ENCODE measurements around the gene SLCO2A1.

Gene SLCO2A1

GRCh38 chr3:134066651-134067530, 37.2 kb upstream of the SLCO2A1 start:
- H3K4me1 ChIP-seq (ENCODE audit: control extremely low read depth in 1 of 4, control insufficient read depth in 4 of 4, insufficient read depth in 4 of 4, low read length in 3 of 4): no peaks in the 10 kb centered on the region
- H3K27me3 ChIP-seq (replicated peaks in 2 of 5; ENCODE audit: control insufficient read depth in 4 of 5, insufficient read depth in 5 of 5, low read length in 4 of 5): no peaks in the 10 kb centered on the region
- DNase-seq: no peak
- ChIA-PET POLR2A (no interaction called here), CTCF (interaction anchor here (1.1 kb wide), 1 partner anchor 9 kb away, joined by 3 read pairs; no protein-coding TSS in a partner anchor)
- no peaks in the 10 kb centered on the region for H3K9me3 ChIP-seq (ENCODE audit: control extremely low read depth in 1 of 5, control insufficient read depth in 4 of 5, insufficient read depth in 2 of 5, low read depth in 1 of 5, low read length in 4 of 5)
- H3K27ac ChIP-seq (ENCODE audit: insufficient read depth in 1 of 2, low read depth in 1 of 2, low read length in 2 of 2, poor library complexity in 1 of 2, severe bottlenecking in 2 of 2): no peak overlapping the region
- no peaks in the 10 kb centered on the region for H3K36me3 ChIP-seq (ENCODE audit: control insufficient read depth in 4 of 4, insufficient read depth in 4 of 4, low read length in 3 of 4)
- WGBS (ENCODE audit: insufficient coverage): 83% methylated on average over 6 of the region's 8 CpGs
- no peak overlapping the region for H3K4me3 ChIP-seq (ENCODE audit: control insufficient read depth in 1 of 7, extremely low read depth in 1 of 7, insufficient read depth in 4 of 7, low read depth in 2 of 7, low read length in 6 of 7)

- Histone ChIP-seq H3K4me3 (ENCODE audit: control insufficient read depth in 1 of 7, extremely low read depth in 1 of 7, insufficient read depth in 4 of 7, low read depth in 2 of 7, low read length in 6 of 7) (no peak overlapping the region), H3K9me3 (ENCODE audit: control extremely low read depth in 1 of 5, control insufficient read depth in 4 of 5, insufficient read depth in 2 of 5, low read depth in 1 of 5, low read length in 4 of 5) (no peaks in the 10 kb centered on the region), H3K27ac (ENCODE audit: insufficient read depth in 1 of 2, low read depth in 1 of 2, low read length in 2 of 2, poor library complexity in 1 of 2, severe bottlenecking in 2 of 2) (no peak overlapping the region), H3K27me3 (replicated peaks in 2 of 5; ENCODE audit: control insufficient read depth in 4 of 5, insufficient read depth in 5 of 5, low read length in 4 of 5) (no peaks in the 10 kb centered on the region), H3K36me3 (ENCODE audit: control insufficient read depth in 4 of 4, insufficient read depth in 4 of 4, low read length in 3 of 4) (no peaks in the 10 kb centered on the region), H3K4me1 (ENCODE audit: control extremely low read depth in 1 of 4, control insufficient read depth in 4 of 4, insufficient read depth in 4 of 4, low read length in 3 of 4) (no peaks in the 10 kb centered on the region)
- ChIA-PET CTCF (interaction anchor here (1.1 kb wide), 1 partner anchor 9 kb away, joined by 3 read pairs; no protein-coding TSS in a partner anchor), POLR2A (no interaction called here)
- WGBS (ENCODE audit: insufficient coverage): 85% methylated on average over 7 of the region's 7 CpGs
- no peak for DNase-seq
Observed at GRCh38 chr3:134066158-134066541, 36.4 kb upstream of the SLCO2A1 start.

DNA sequence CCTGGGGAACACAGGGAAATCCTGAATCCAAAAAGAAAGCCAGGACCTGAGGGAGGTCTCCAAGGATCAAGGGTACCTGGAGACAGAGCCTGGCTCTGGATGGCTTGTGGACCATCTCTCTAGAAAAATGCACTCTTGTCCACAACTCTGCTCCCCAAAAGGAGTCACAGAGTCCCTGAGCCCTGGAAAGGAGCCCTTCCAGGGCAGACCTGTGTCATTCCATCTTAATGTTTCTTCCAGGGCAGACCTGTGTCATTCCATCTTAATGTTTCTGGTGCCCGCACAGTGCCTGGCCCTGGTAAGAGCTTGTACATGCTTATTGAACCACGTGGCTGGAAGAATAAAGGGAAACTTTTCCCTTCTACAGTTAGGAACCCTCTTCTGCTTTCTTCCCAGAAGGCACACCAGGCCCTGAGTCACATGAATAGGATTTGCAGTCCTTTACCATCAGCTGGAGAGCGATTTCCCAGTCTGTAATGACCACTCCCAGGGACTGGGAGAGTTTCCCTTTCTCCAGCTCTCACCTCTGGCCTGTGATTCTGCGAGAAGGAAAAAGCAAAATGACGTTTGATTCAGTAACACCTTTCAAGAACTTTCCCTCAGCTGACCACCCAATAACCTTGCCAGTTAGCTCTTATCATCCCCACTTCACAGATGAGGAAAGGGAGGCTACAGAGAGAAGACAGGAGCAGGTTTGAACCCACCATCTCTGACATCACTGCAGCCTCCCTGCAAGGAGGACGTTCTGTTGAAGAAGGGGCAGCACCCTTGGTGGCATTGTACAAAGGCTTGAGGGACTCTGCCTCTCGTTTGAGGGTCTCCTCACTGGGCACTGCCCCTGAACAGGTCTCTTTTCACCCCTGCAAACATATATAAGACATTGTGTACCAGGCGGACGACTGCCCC, 35.8 kb upstream of the SLCO2A1 start:
- ChIA-PET POLR2A (no interaction called here), CTCF (interaction anchor here (1.1 kb wide), 1 partner anchor 15 kb away, joined by 3 read pairs; no protein-coding TSS in a partner anchor)
- Histone ChIP-seq H3K9me3 (ENCODE audit: control extremely low read depth in 1 of 5, control insufficient read depth in 4 of 5, insufficient read depth in 2 of 5, low read depth in 1 of 5, low read length in 4 of 5) (no peaks in the 10 kb centered on the region), H3K4me1 (ENCODE audit: control extremely low read depth in 1 of 4, control insufficient read depth in 4 of 4, insufficient read depth in 4 of 4, low read length in 3 of 4) (no peaks in the 10 kb centered on the region), H3K4me3 (ENCODE audit: control insufficient read depth in 1 of 7, extremely low read depth in 1 of 7, insufficient read depth in 4 of 7, low read depth in 2 of 7, low read length in 6 of 7) (no peak overlapping the region), H3K27ac (ENCODE audit: insufficient read depth in 1 of 2, low read depth in 1 of 2, low read length in 2 of 2, poor library complexity in 1 of 2, severe bottlenecking in 2 of 2) (no peak overlapping the region), H3K27me3 (replicated peaks in 2 of 5; ENCODE audit: control insufficient read depth in 4 of 5, insufficient read depth in 5 of 5, low read length in 4 of 5) (no peaks in the 10 kb centered on the region), H3K36me3 (ENCODE audit: control insufficient read depth in 4 of 4, insufficient read depth in 4 of 4, low read length in 3 of 4) (no peaks in the 10 kb centered on the region)
- no peak for DNase-seq
- WGBS (ENCODE audit: insufficient coverage): 83% methylated on average over 9 of the region's 9 CpGs

- Histone ChIP-seq H3K4me3 (ENCODE audit: control insufficient read depth in 1 of 7, extremely low read depth in 1 of 7, insufficient read depth in 4 of 7, low read depth in 2 of 7, low read length in 6 of 7) (no peak overlapping the region), H3K36me3 (ENCODE audit: control insufficient read depth in 4 of 4, insufficient read depth in 4 of 4, low read length in 3 of 4) (no peaks in the 10 kb centered on the region), H3K4me1 (ENCODE audit: control extremely low read depth in 1 of 4, control insufficient read depth in 4 of 4, insufficient read depth in 4 of 4, low read length in 3 of 4) (no peaks in the 10 kb centered on the region), H3K9me3 (ENCODE audit: control extremely low read depth in 1 of 5, control insufficient read depth in 4 of 5, insufficient read depth in 2 of 5, low read depth in 1 of 5, low read length in 4 of 5) (no peaks in the 10 kb centered on the region), H3K27me3 (replicated peaks in 2 of 5; ENCODE audit: control insufficient read depth in 4 of 5, insufficient read depth in 5 of 5, low read length in 4 of 5) (no peaks in the 10 kb centered on the region), H3K27ac (ENCODE audit: insufficient read depth in 1 of 2, low read depth in 1 of 2, low read length in 2 of 2, poor library complexity in 1 of 2, severe bottlenecking in 2 of 2) (no peak overlapping the region)
- ChIA-PET CTCF (no interaction called here), POLR2A (no interaction called here)
- no peak for DNase-seq
- no CpG with 5 or more reads among the region's 2 CpGs for WGBS (ENCODE audit: insufficient coverage)
Observed at GRCh38 chr3:134064081-134064480, 34.4 kb upstream of the SLCO2A1 start.

DNA sequence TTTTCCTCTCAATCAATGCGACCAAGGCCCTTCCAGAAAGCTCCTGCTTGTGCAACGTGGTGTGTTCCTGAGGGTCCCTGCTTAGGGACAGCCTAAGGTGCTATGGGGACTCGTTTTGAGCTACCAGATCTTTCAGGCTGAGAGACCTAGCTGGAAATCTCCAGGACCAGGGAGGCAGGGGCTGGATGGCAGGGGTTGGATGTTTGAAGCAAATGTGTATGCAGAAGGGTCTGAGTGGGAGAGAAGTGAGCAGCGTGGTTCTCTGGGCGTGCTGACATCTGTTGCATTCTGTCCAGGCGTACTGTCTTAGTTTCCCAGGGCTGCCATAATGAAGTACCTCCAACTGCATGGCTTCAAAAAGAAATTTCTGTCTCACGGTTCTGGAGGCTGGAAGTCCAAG, 31.7 kb upstream of the SLCO2A1 start:
- no peak overlapping the region for H3K4me3 ChIP-seq (ENCODE audit: control insufficient read depth in 1 of 7, extremely low read depth in 1 of 7, insufficient read depth in 4 of 7, low read depth in 2 of 7, low read length in 6 of 7)
- no peaks in the 10 kb centered on the region for H3K9me3 ChIP-seq (ENCODE audit: control extremely low read depth in 1 of 5, control insufficient read depth in 4 of 5, insufficient read depth in 2 of 5, low read depth in 1 of 5, low read length in 4 of 5)
- 100% methylated on average over 6 of the region's 7 CpGs for WGBS (ENCODE audit: insufficient coverage)
- ChIA-PET POLR2A (no interaction called here), CTCF (interaction anchor here (0.9 kb wide), 1 partner anchor 14 kb away, joined by 4 read pairs; no protein-coding TSS in a partner anchor)
- H3K36me3 ChIP-seq (ENCODE audit: control insufficient read depth in 4 of 4, insufficient read depth in 4 of 4, low read length in 3 of 4): no peaks in the 10 kb centered on the region
- no peak for DNase-seq
- no peak overlapping the region for H3K27ac ChIP-seq (ENCODE audit: insufficient read depth in 1 of 2, low read depth in 1 of 2, low read length in 2 of 2, poor library complexity in 1 of 2, severe bottlenecking in 2 of 2)
- H3K4me1 ChIP-seq (ENCODE audit: control extremely low read depth in 1 of 4, control insufficient read depth in 4 of 4, insufficient read depth in 4 of 4, low read length in 3 of 4): peaks cover 0 to 8% (median 0%) of the 10 kb centered on the region in 4 experiments
- H3K27me3 ChIP-seq (replicated peaks in 2 of 5; ENCODE audit: control insufficient read depth in 4 of 5, insufficient read depth in 5 of 5, low read length in 4 of 5): no peaks in the 10 kb centered on the region

DNA sequence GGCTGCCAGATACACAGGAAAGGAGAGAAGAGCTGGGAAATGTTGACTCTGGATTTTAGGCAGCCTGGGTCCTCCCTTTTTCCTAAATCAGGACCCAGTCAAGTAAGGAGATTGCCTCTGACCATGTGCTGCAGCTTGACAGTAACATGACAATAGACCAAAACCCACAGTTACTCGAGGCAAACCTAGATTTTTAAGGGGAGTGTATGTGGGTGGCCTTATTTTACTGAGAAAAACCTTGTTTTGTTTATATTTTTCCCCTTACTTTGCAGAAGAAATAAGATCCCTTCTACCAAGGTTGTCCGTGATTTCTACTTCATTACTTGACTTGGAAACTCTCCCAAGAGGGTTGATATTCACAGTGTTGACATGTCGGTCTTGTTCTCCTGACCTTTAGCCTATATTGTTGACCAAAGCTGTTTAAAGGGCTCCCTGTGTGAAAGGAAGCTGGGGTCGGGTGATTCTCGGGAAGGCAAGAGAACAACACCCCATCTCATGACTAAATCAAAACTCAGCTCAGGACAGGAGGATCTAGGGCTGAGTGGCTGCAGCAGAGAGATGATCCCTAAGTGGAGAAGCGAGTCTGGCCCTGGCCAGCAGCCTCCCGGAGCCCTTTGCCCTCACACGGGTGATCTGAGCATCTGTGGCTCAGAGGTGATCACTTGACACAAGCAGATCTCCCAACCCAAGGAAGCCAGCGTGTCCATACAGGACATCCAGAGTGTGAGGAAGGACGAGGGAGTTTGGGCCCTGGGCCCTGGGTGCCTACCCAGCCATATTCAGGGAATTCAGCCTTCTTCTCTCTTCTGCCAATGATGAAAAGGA, 31.0 kb upstream of the SLCO2A1 start:
- POLR2A ChIA-PET: no interaction called here
- Histone ChIP-seq H3K4me1 (ENCODE audit: control extremely low read depth in 1 of 4, control insufficient read depth in 4 of 4, insufficient read depth in 4 of 4, low read length in 3 of 4) (peaks cover 0 to 8% (median 0%) of the 10 kb centered on the region in 4 experiments), H3K9me3 (ENCODE audit: control extremely low read depth in 1 of 5, control insufficient read depth in 4 of 5, insufficient read depth in 2 of 5, low read depth in 1 of 5, low read length in 4 of 5) (no peaks in the 10 kb centered on the region), H3K36me3 (ENCODE audit: control insufficient read depth in 4 of 4, insufficient read depth in 4 of 4, low read length in 3 of 4) (no peaks in the 10 kb centered on the region), H3K4me3 (ENCODE audit: control insufficient read depth in 1 of 7, extremely low read depth in 1 of 7, insufficient read depth in 4 of 7, low read depth in 2 of 7, low read length in 6 of 7) (no peak overlapping the region), H3K27me3 (replicated peaks in 2 of 5; ENCODE audit: control insufficient read depth in 4 of 5, insufficient read depth in 5 of 5, low read length in 4 of 5) (no peaks in the 10 kb centered on the region), H3K27ac (ENCODE audit: insufficient read depth in 1 of 2, low read depth in 1 of 2, low read length in 2 of 2, poor library complexity in 1 of 2, severe bottlenecking in 2 of 2) (no peak overlapping the region)
- CTCF ChIA-PET: no interaction called here
- 88% methylated on average over 5 of the region's 10 CpGs for WGBS (ENCODE audit: insufficient coverage)
- no peak for DNase-seq
